Uterus (tissue), 4 donors: ENCODE data around the gene SPEG. TPM values are rescaled to one million over a fixed set of nuclear protein-coding genes. Genes with fewer than 3 reads are reported as not detected.

Experiments
- DNase-seq, 2 donors: peaks; one replicate each; pipeline ENCODE4 v3.0.0-alpha.2; 2019 to 2020
- H3K27ac ChIP-seq, 2 donors: fragments of 200-600 bp; sonication (generic); 1 replicate in 1 of 2; 2 replicates in 1 of 2; pipeline ENCODE4 v1.5.1; 2016 to 2018
- H3K27me3 ChIP-seq, 2 donors: fragments of 200-600 bp; sonication (generic); one replicate each; pipeline ENCODE4 v1.5.1; 2018 to 2019; ENCODE audit warnings: control low read depth in 1 of 2
- H3K36me3 ChIP-seq, 2 donors: fragments of 200-600 bp; sonication (generic); one replicate each; pipeline ENCODE4 v1.5.1; 2019; ENCODE audit warnings: control low read depth in 1 of 2
- H3K4me1 ChIP-seq, 2 donors: fragments of 200-600 bp; sonication (generic); one replicate each; pipeline ENCODE4 v1.5.1; 2018 to 2019; ENCODE audit warnings: control low read depth in 1 of 2
- H3K4me3 ChIP-seq, 2 donors: fragments of 200-600 bp; sonication (generic); 1 replicate in 1 of 2; 2 replicates in 1 of 2; pipeline ENCODE4 v1.5.1; 2018 to 2019; ENCODE audit warnings: mild to moderate bottlenecking in 1 of 2
- H3K9me3 ChIP-seq, 2 donors: fragments of 200-600 bp; sonication (generic); one replicate each; pipeline ENCODE4 v1.5.1; 2019; ENCODE audit warnings: control low read depth in 1 of 2
- CTCF ChIP-seq, 4 experiments: fragments of 200-600 bp in 2 of 4; fragments of 450-650 bp in 2 of 4; sonication (generic) in 2 of 4; IDR thresholded peaks; one replicate each; pipeline ENCODE4 v1.5.1; 2016 to 2019; ENCODE audit warnings: antibody characterized with exemption in 4 of 4, mild to moderate bottlenecking in 2 of 4, moderate library complexity in 1 of 4
- POLR2A ChIP-seq, 2 donors: fragments of 450-650 bp; IDR thresholded peaks; one replicate each; pipeline ENCODE4 v1.6.1; 2016; ENCODE audit warnings: antibody characterized with exemption in 2 of 2, mild to moderate bottlenecking in 1 of 2, moderate library complexity in 1 of 2
- intact Hi-C: fragments of 100-400 bp; cut with DNase I; formaldehyde crosslinking; loops from one replicate; pipeline ENCODE4 v1.15.1; 2023; ENCODE audit warnings: low total_unique reads
- total RNA-seq, 4 donors: library from RNA; depleted of rRNA in 3 of 4; stranded (reverse); fragments of >200 nt in 3 of 4; gene quantifications; one replicate each; pipeline versions ENCODE4 v1.1.0 to v1.2.4, GENCODE V29; 2014 to 2023
- donor health status: DM: yes; HTN: yes; CAD: no.

SPEG gene
- total RNA-seq, 4 donors from 2014 or later = 22.9 to 318 (median 36.1) TPM

- no peaks in the 10 kb centered on the region for H3K36me3 ChIP-seq
- peak overlapping the region; percentile 97 to 98 for H3K27ac ChIP-seq
- H3K4me1 ChIP-seq = peaks cover 11 to 18% of the 10 kb centered on the region in 2 donors
- intact Hi-C loops = no loop called here
- H3K4me3 ChIP-seq = no peak overlapping the region
- H3K9me3 ChIP-seq = no peaks in the 10 kb centered on the region
- TF ChIP-seq POLR2A (IDR thresholded peaks at IDR 0.05) (no peak), CTCF (IDR thresholded peaks at IDR 0.05) (no peak)
- no peaks in the 10 kb centered on the region for H3K27me3 ChIP-seq
- peak in 1 of 2 donors; percentile 60 for DNase-seq
Observed at GRCh38 chr2:219447242-219448098, 12.8 kb downstream of the SPEG start.

DNA sequence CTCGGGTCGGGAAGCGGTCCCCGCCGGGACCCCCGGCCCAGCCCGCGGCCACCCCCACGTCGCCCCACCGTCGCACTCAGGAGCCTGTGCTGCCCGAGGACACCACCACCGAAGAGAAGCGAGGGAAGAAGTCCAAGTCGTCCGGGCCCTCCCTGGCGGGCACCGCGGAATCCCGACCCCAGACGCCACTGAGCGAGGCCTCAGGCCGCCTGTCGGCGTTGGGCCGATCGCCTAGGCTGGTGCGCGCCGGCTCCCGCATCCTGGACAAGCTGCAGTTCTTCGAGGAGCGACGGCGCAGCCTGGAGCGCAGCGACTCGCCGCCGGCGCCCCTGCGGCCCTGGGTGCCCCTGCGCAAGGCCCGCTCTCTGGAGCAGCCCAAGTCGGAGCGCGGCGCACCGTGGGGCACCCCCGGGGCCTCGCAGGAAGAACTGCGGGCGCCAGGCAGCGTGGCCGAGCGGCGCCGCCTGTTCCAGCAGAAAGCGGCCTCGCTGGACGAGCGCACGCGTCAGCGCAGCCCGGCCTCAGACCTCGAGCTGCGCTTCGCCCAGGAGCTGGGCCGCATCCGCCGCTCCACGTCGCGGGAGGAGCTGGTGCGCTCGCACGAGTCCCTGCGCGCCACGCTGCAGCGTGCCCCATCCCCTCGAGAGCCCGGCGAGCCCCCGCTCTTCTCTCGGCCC is 13.6 kb downstream of the SPEG start:
- no peaks in the 10 kb centered on the region for H3K27me3 ChIP-seq
- no peak overlapping the region for H3K4me3 ChIP-seq
- DNase-seq = no peak
- intact Hi-C loops = no loop called here
- H3K36me3 ChIP-seq = no peaks in the 10 kb centered on the region
- TF ChIP-seq CTCF (IDR thresholded peaks at IDR 0.05) = no peak
- no peak for TF ChIP-seq POLR2A (IDR thresholded peaks at IDR 0.05)
- H3K9me3 ChIP-seq = no peaks in the 10 kb centered on the region
- peaks cover 12 to 18% of the 10 kb centered on the region in 2 donors for H3K4me1 ChIP-seq
- H3K27ac ChIP-seq = peak overlapping the region; percentile 97 to 98

GRCh38 chr2:219448776-219449341 is 14.2 kb downstream of the SPEG start:
- Histone ChIP-seq H3K27ac (peak overlapping the region; percentile 97 to 98), H3K36me3 (no peaks in the 10 kb centered on the region), H3K9me3 (no peaks in the 10 kb centered on the region), H3K27me3 (no peaks in the 10 kb centered on the region), H3K4me1 (peaks cover 14 to 18% of the 10 kb centered on the region in 2 donors), H3K4me3 (peak overlapping the region in 1 of 2 donors; percentile 14)
- TF ChIP-seq POLR2A (IDR thresholded peaks at IDR 0.05) (no peak), CTCF (IDR thresholded peaks at IDR 0.05) (no peak)
- no peak for DNase-seq
- intact Hi-C loops = no loop called here

DNA sequence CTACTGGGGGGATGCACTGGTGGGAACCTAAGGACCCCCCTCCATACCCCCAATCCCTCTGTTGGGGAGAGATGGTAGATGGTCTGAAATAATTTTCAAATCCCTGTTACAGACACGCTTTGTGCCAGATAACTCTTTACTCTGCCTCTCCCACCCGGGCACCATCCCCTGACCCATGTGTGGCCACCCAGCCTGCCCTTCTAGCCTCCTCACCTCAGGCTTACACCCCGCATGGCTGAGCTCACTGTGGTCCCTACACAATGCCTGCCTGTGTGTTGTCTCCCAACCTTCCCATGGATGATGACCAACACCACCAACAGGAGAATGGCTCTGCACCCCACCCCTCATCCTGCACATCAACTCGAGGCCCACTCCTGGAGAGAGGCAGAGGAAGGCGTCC is 15.0 kb downstream of the SPEG start:
- Histone ChIP-seq H3K4me3 (peak overlapping the region in 1 of 2 donors; percentile 14), H3K27ac (peak overlapping the region; percentile 97 to 98), H3K36me3 (no peaks in the 10 kb centered on the region), H3K4me1 (peaks cover 18% of the 10 kb centered on the region in 2 donors), H3K9me3 (no peaks in the 10 kb centered on the region), H3K27me3 (no peaks in the 10 kb centered on the region)
- TF ChIP-seq POLR2A (IDR thresholded peaks at IDR 0.05) = no peak
- TF ChIP-seq CTCF (IDR thresholded peaks at IDR 0.05) = no peak
- no peak for DNase-seq
- intact Hi-C loops = no loop called here
